Endothelial cell of umbilical vein (primary cell): Measurements from ENCODE around the gene CLIC5. TPM values are rescaled to one million over a fixed set of nuclear protein-coding genes. Genes with fewer than 3 reads are reported as not detected.

Experiments used
- BruUV-seq: library from RNA; stranded (reverse); fragments of 400-500 nt; replicated peaks from 2 replicates; lab custom pipeline; 2021; lab: Mats Ljungman, UMichigan
- CTCF ChIA-PET: fragments of 300-600, 350-600 bp; sonication (Branson Sonifier 250); formaldehyde crosslinking; loops from one replicate; lab custom pipeline; 2021; ENCODE audit warnings: antibody characterized with exemption, inconsistent platforms; lab: Charles Lee
- POLR2A ChIA-PET: fragments of 300-600, 350-600 bp; sonication (Branson Sonifier 250); formaldehyde crosslinking; loops from one replicate; lab custom pipeline; 2021; ENCODE audit warnings: antibody characterized with exemption, inconsistent platforms; lab: Charles Lee
- DNase-seq: peaks from one replicate; pipeline ENCODE4 v3.0.0-alpha.2; 2011; ENCODE audit warnings: low read depth, low spot score
- FAIRE-seq: peaks from 2 replicates; lab custom pipeline; 2011; peaks lifted over from hg19 to GRCh38; lab: Jason Lieb, UNC
- H2AFZ ChIP-seq: 2 replicates; pipeline ENCODE4 v1.6.0; 2012; ENCODE audit warnings: low read depth, low read length, control low read depth, inconsistent platforms
- H3K27ac ChIP-seq: 2 replicates; pipeline ENCODE4 v1.5.1; 2011; ENCODE audit warnings: low read depth, mild to moderate bottlenecking, control low read depth, low read length, moderate library complexity; ENCODE audit not compliant: insufficient read depth
- H3K27me3 ChIP-seq, 2 experiments: 2 replicates each; pipeline versions ENCODE4 v1.6.0 to v1.6.1; 2011; ENCODE audit warnings: low read length in 2 of 2, mixed read lengths in 1 of 2; ENCODE audit not compliant: control insufficient read depth in 2 of 2, insufficient read depth in 2 of 2
- H3K36me3 ChIP-seq, 2 experiments: 2 replicates in 1 of 2; 3 replicates in 1 of 2; pipeline ENCODE4 v1.5.1; 2011; ENCODE audit warnings: low read length in 2 of 2, mild to moderate bottlenecking in 1 of 2, moderate library complexity in 1 of 2; ENCODE audit not compliant: control insufficient read depth in 2 of 2, insufficient read depth in 2 of 2; ENCODE audit errors: extremely low read depth in 1 of 2
- H3K4me1 ChIP-seq: 3 replicates; pipeline ENCODE4 v1.5.1; 2011; ENCODE audit warnings: mild to moderate bottlenecking, low read length; ENCODE audit not compliant: control insufficient read depth, insufficient read depth; ENCODE audit errors: extremely low read depth
- H3K4me2 ChIP-seq: 2 replicates; pipeline ENCODE4 v1.6.1; 2011; ENCODE audit warnings: low read length, control low read depth, mixed read lengths; ENCODE audit not compliant: insufficient read depth
- H3K4me3 ChIP-seq, 3 experiments: fragments of 200-600 bp in 1 of 3; sonication (generic), shearing (Covaris generic) in 1 of 3; replicated peaks in 1 of 3; 2 replicates each; pipeline ENCODE4 v1.5.1; 2011 to 2016; ENCODE audit warnings: control low read depth in 3 of 3, low read length in 3 of 3, mild to moderate bottlenecking in 2 of 3, inconsistent platforms in 1 of 3, low read depth in 1 of 3, moderate library complexity in 1 of 3; ENCODE audit not compliant: insufficient read depth in 1 of 3
- H3K79me2 ChIP-seq: 2 replicates; pipeline ENCODE4 v1.6.0; 2012; ENCODE audit warnings: low read length, inconsistent platforms; ENCODE audit not compliant: control insufficient read depth, insufficient read depth
- H3K9ac ChIP-seq: replicated peaks from 2 replicates; pipeline ENCODE3; 2011; ENCODE audit warnings: low read length, control low read depth; ENCODE audit not compliant: insufficient read depth; ENCODE audit errors: extremely low read depth
- H3K9me1 ChIP-seq: replicated peaks from 3 replicates; pipeline ENCODE4 v1.6.0; 2011; ENCODE audit warnings: mild to moderate bottlenecking, low read length; ENCODE audit not compliant: control insufficient read depth, insufficient read depth; ENCODE audit errors: extremely low read depth
- H3K9me3 ChIP-seq: replicated peaks from 2 replicates; pipeline ENCODE4 v1.5.1; 2012; ENCODE audit warnings: low read length, inconsistent platforms; ENCODE audit not compliant: control insufficient read depth, insufficient read depth
- H4K20me1 ChIP-seq: replicated peaks from 2 replicates; pipeline ENCODE3; 2011; ENCODE audit warnings: mild to moderate bottlenecking, low read length; ENCODE audit not compliant: control insufficient read depth, insufficient read depth; ENCODE audit errors: extremely low read depth
- EZH2 ChIP-seq: IDR thresholded peaks from 2 replicates; pipeline ENCODE4 v1.6.1; 2012; ENCODE audit warnings: borderline replicate concordance, low read depth, mild to moderate bottlenecking, moderate library complexity, low read length, inconsistent platforms; ENCODE audit not compliant: severe bottlenecking
- FOS ChIP-seq: IDR thresholded peaks from 2 replicates; pipeline ENCODE4 v1.6.1; 2011; ENCODE audit warnings: mild to moderate bottlenecking, low read length, moderate library complexity, borderline replicate concordance; ENCODE audit not compliant: insufficient read depth
- GATA2 ChIP-seq: IDR thresholded peaks from 2 replicates; pipeline ENCODE4 v1.7.0; 2011; ENCODE audit warnings: low read depth, mild to moderate bottlenecking, moderate library complexity, mixed read lengths, low read length; ENCODE audit not compliant: insufficient read length, insufficient read depth
- JUN ChIP-seq: IDR thresholded peaks from 2 replicates; pipeline ENCODE4 v1.6.1; 2011; ENCODE audit warnings: borderline replicate concordance, low read depth; ENCODE audit not compliant: insufficient read length, insufficient read depth
- MYC ChIP-seq: IDR thresholded peaks from one replicate; pipeline ENCODE4 v1.6.1; 2011; ENCODE audit warnings: mild to moderate bottlenecking, low read depth, low read length
- POLR2A ChIP-seq: IDR thresholded peaks from 2 replicates; pipeline ENCODE4 v1.6.1; 2012; ENCODE audit warnings: low read depth, mild to moderate bottlenecking, control low read depth, low read length
- POLR2AphosphoS5 ChIP-seq: IDR thresholded peaks from 2 replicates; pipeline ENCODE4 v1.6.1; 2012; ENCODE audit warnings: low read depth, mild to moderate bottlenecking, control low read depth, low read length, moderate library complexity; ENCODE audit not compliant: insufficient read depth
- dilution Hi-C: fragments of 300-500 bp; cut with MboI; formaldehyde crosslinking; loops from one replicate; pipeline ENCODE4 v1.15.0; 2019; ENCODE audit warnings: low sequenced_read_pairs; ENCODE audit not compliant: extremely low pct_ligation_motif_present
- intact Hi-C: fragments of 100-400 bp; cut with micrococcal nuclease; formaldehyde crosslinking; loops from one replicate; pipeline ENCODE4 v1.10.0; 2022
- polyA plus RNA-seq, 4 experiments: library from polyadenylated mRNA; depleted of rRNA in 3 of 4; stranded (reverse) in 3 of 4; unstranded in 1 of 4; fragments of >200 nt; gene quantifications; 2 replicates each; pipeline versions ENCODE4 v1.2.1 to v1.2.3, GENCODE V29; 2011 to 2012; ENCODE audit warnings: missing spikeins in 1 of 4
- total RNA-seq: library from RNA; stranded (reverse); gene quantifications from 2 replicates; pipeline ENCODE4 v1.2.3, GENCODE V29; 2021
- TF ChIP-seq, protein P1 (sequence below), 2 donors: IDR thresholded peaks; 1 replicate in 1 of 2; 2 replicates in 1 of 2; pipeline ENCODE4 v1.5.1; 2011; ENCODE audit warnings: low read length in 2 of 2, mild to moderate bottlenecking in 2 of 2, moderate library complexity in 2 of 2, control low read depth in 1 of 2, inconsistent platforms in 1 of 2, low read depth in 1 of 2; ENCODE audit not compliant: insufficient read depth in 1 of 2; ENCODE audit errors: extremely low read depth in 1 of 2
- TF ChIP-seq, protein P2 (sequence below): IDR thresholded peaks from 2 replicates; pipeline ENCODE4 v1.6.1; 2011; ENCODE audit not compliant: insufficient read depth, insufficient read length

Gene CLIC5
- total and polyA plus RNA-seq, 2 donors (not counting 3 experiments of a cell fraction or from before 2014, with no cell fraction given): 0.07 TPM; not detected in 1

DNA sequence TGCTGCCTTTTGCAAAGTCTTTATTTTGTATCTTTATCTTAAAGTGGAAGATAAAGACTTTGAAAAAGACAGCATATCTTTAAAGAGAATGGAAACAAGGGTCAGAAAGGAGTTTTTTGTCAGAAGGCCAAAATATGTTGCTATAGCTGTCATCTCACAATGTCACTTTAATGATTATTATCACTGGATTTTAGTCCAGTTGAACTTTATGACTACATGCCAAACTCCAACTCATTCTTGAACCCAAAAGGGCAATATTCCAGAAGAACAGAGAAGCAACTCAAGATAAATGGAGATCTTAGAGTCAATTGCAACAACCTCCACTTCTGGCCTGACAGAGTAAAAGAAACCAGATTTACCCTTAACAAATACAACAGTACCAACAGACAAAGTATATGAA, 47.3 kb upstream of the CLIC5 start:
- FAIRE-seq: no peak
- POLR2A ChIA-PET: no interaction called here

DNA sequence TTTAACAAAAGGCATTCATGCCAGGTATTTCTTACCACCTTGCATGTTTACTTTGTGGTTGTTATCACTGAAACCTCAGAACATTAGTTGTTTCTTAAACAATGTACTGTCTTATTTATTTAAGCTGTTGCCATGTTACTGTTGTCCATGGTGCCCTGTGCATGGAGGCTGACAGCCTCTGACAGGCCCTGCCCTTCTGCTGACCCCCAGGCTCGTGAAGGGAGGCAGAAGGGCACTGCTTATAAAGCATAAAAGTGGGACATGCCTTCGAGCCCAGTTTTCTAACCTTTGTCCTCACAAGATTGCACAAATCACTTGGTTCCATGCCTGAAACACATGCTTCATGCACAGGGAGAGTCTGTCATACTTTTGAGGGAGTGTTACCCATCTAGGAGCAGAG, 46.7 kb upstream of the CLIC5 start:
- DNase-seq (no peak), FAIRE-seq (no peak)
- intact Hi-C loops: no loop called here
- peaks cover 2% of the 10 kb centered on the region for H4K20me1 ChIP-seq
- H3K27ac ChIP-seq: no peak overlapping the region
- no peaks in the 10 kb centered on the region for H3K36me3 ChIP-seq
- no peak overlapping the region for H3K4me3 ChIP-seq
- no peaks in the 10 kb centered on the region for H3K4me1 ChIP-seq
- ChIA-PET POLR2A (no interaction called here), CTCF (interaction anchor here (1.3 kb wide), 1 partner anchor 28 kb away, joined by 6 read pairs; no protein-coding TSS in a partner anchor)
- no TSS peak for BruUV-seq
- no peaks in the 10 kb centered on the region for H3K9me1 ChIP-seq
- dilution Hi-C loops: no loop called here
- no peaks in the 10 kb centered on the region for H3K9me3 ChIP-seq
- no peak overlapping the region for H3K4me2 ChIP-seq
- no peak overlapping the region for H2AFZ ChIP-seq
- TF ChIP-seq, protein P1, sequence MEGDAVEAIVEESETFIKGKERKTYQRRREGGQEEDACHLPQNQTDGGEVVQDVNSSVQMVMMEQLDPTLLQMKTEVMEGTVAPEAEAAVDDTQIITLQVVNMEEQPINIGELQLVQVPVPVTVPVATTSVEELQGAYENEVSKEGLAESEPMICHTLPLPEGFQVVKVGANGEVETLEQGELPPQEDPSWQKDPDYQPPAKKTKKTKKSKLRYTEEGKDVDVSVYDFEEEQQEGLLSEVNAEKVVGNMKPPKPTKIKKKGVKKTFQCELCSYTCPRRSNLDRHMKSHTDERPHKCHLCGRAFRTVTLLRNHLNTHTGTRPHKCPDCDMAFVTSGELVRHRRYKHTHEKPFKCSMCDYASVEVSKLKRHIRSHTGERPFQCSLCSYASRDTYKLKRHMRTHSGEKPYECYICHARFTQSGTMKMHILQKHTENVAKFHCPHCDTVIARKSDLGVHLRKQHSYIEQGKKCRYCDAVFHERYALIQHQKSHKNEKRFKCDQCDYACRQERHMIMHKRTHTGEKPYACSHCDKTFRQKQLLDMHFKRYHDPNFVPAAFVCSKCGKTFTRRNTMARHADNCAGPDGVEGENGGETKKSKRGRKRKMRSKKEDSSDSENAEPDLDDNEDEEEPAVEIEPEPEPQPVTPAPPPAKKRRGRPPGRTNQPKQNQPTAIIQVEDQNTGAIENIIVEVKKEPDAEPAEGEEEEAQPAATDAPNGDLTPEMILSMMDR (IDR thresholded peaks at IDR 0.05; ENCODE audit: extremely low read depth in 1 of 2, insufficient read depth in 1 of 2, low read depth in 1 of 2, low read length in 2 of 2): no peak
- TF ChIP-seq JUN: no peak
- TF ChIP-seq GATA2: no peak
- TF ChIP-seq POLR2AphosphoS5: no peak
- TF ChIP-seq, protein P2, sequence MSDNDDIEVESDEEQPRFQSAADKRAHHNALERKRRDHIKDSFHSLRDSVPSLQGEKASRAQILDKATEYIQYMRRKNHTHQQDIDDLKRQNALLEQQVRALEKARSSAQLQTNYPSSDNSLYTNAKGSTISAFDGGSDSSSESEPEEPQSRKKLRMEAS: no peak
- TF ChIP-seq MYC: no peak
- TF ChIP-seq FOS: no peak
- TF ChIP-seq EZH2: no peak
- no peak for TF ChIP-seq POLR2A
- no peaks in the 10 kb centered on the region for H3K79me2 ChIP-seq
- H3K27me3 ChIP-seq: peaks cover 4 to 19% of the 10 kb centered on the region in 2 experiments
- no peak overlapping the region for H3K9ac ChIP-seq

More for the DNA sequence above, 47.3 kb upstream of the CLIC5 start:
- no peaks in the 10 kb centered on the region for H3K79me2 ChIP-seq
- intact Hi-C loops: no loop called here
- H3K27ac ChIP-seq: no peak overlapping the region
- H3K9me1 ChIP-seq: no peaks in the 10 kb centered on the region
- no peak overlapping the region for H3K4me2 ChIP-seq
- CTCF ChIA-PET: interaction anchor here (1.3 kb wide), 1 partner anchor 27 kb away, joined by 6 read pairs; no protein-coding TSS in a partner anchor
- H3K4me3 ChIP-seq: no peak overlapping the region
- no peak for TF ChIP-seq POLR2AphosphoS5
- peaks cover 4 to 17% of the 10 kb centered on the region in 2 experiments for H3K27me3 ChIP-seq
- no peaks in the 10 kb centered on the region for H3K9me3 ChIP-seq
- DNase-seq: no peak
- BruUV-seq: no TSS peak
- no peaks in the 10 kb centered on the region for H3K4me1 ChIP-seq
- dilution Hi-C loops: no loop called here
- no peak overlapping the region for H2AFZ ChIP-seq
- no peaks in the 10 kb centered on the region for H3K36me3 ChIP-seq
- no peaks in the 10 kb centered on the region for H4K20me1 ChIP-seq
- no peak overlapping the region for H3K9ac ChIP-seq
